GM18520 (cell line): ENCODE measurements around the gene KRTAP19-1.
"Not testable (repeated sequence)": the region's sequence is repeated elsewhere in the genome, so short reads cannot be mapped to it uniquely, and the experiment has no call there.

ENCODE experiments used
- ATAC-seq: cut with Tn5 transposase; IDR thresholded peaks from one replicate; pipeline ENCODE4 v1.9.1; 2021; ENCODE audit not compliant: unreplicated experiment

Gene KRTAP19-1

DNA sequence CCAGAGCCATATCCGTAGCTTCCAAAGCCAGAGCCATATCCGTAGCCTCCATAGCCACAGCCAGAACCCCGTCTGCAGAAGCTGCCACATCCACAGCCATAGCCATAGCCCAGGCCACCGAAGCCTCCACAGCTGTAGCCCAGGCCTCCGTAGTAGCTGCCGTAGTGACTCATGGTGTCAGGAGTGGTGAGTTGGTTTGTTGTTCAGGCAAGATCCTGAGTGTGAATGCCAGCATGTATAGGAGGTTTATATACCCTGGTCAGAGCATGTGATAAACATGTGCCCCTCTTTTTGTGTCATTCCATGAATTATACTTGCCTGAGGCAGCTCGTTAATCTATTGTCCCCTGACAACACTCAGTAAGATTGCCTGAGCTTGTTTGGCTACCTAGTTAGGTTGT is at the start of gene KRTAP19-1:
Gene KRTAP19-1, minus strand, starts transcription at position 223 of the 400 bp plus-strand sequence. Its CDS starts 50 bp downstream, at position 173.
- no peak for ATAC-seq

GRCh38 chr21:30518876-30519275 is 38.7 kb upstream of the KRTAP19-1 start:
- no peak for ATAC-seq

- ATAC-seq: no peak
Measured at GRCh38 chr21:30515681-30516080, 35.5 kb upstream of the KRTAP19-1 start.

- ATAC-seq: not testable (repeated sequence)
Measured at GRCh38 chr21:30505621-30506205, 25.5 kb upstream of the KRTAP19-1 start.

- ATAC-seq: no peak
Measured at GRCh38 chr21:30502041-30502440, 21.9 kb upstream of the KRTAP19-1 start, which contains the start of gene KRTAP19-5. Gene KRTAP19-5, minus strand, starts transcription at chr21:30502141. Its CDS starts 51 bp downstream, at chr21:30502090.

DNA sequence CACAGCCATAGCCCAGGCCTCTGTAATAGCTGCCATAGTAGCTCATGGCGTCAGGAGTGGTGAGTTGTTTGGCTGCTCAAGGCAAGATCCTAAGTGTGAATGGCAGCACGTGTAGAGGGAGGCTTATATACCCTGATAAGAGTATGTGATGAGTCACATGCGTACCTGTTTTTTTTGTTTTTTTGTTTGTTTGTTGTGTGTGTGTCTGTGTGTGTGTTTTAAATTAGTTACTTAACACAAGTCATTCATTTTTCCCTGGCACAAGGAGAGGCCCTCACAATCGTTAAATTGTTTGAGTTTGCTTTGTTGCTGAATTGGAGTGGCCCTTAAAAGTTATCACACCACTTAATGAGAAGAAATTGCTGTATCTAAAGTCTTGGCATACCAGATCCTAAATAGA is 16.9 kb upstream of the KRTAP19-1 start, which contains the start of gene KRTAP19-4:
Gene KRTAP19-4, minus strand, starts transcription at position 101 of the 400 bp plus-strand sequence. Its CDS starts 55 bp downstream, at position 46.
- no peak for ATAC-seq

- ATAC-seq: no peak
Measured at GRCh38 chr21:30491963-30492428, 11.8 kb upstream of the KRTAP19-1 start, which contains the start of gene KRTAP19-3. Gene KRTAP19-3, minus strand, starts transcription at chr21:30492013. Its CDS starts 56 bp downstream, at chr21:30491957.

GRCh38 chr21:30487336-30487735 is 7.2 kb upstream of the KRTAP19-1 start, which contains the start of gene KRTAP19-2:
Gene KRTAP19-2, minus strand, starts transcription at chr21:30487436. Its CDS starts 88 bp downstream, at chr21:30487348.
- ATAC-seq: no peak

- ATAC-seq: no peak
Measured at GRCh38 chr21:30486180-30486579, 6.0 kb upstream of the KRTAP19-1 start.

- no peak for ATAC-seq
Measured at GRCh38 chr21:30482130-30482529, 2.0 kb upstream of the KRTAP19-1 start.

- ATAC-seq: no peak
Measured at GRCh38 chr21:30479259-30479658, 908 bp downstream of the KRTAP19-1 start.

DNA sequence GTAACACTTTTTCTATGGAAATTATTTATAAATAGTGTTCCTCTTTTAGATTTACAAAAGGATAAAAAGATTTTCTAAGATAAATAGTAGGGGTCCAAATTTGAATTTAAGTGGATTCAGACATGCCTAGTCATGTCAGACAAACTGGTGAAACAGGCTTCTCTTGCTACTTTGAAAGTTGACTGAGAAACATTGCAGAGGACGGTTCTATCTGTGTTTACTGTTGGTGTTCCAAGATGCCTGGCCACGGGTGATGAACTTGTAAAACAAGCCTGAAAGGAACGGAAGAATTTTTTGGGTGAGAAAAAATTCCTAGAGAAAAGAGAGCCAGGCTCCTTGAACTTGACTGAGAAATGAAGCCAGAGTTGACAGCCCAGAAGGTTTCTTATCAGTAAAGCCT is 2.2 kb downstream of the KRTAP19-1 start:
- no peak for ATAC-seq

DNA sequence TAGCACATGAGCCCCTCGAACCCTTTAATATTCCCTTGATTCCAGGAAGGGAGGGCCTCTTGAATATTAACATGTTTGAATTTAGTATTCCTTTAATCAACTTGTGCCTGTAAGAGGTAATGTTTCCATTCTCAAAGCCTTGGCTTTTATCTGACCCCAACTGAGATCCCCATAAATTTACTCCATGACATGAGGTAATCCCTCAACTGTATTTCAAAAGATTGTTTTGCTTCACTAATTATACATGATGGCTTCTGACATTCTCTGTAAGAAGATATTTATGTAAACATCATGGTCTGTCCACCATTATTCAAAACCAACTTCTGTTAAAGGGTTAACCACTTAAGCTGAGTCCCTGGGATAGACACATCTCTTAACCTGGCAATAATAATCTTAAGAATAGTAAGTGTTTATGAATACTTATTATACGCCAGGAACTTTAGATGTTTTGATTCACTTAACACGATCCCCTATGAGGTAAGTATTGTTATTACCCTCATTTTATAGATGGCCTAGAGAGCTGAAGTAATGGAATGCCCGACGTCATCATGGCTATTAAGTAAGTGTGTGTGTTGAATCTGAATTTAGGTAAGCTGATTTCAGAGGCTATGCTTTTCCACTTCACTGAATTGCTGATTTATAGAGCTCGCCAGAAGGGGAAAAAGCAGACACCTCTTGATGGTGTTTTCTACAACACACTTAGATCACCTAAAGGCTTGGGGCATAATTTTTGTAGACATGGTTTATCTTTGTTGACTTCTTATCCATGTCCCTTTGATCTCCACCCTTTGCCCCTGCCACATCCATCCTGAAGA is 11.1 kb downstream of the KRTAP19-1 start:
- no peak for ATAC-seq

DNA sequence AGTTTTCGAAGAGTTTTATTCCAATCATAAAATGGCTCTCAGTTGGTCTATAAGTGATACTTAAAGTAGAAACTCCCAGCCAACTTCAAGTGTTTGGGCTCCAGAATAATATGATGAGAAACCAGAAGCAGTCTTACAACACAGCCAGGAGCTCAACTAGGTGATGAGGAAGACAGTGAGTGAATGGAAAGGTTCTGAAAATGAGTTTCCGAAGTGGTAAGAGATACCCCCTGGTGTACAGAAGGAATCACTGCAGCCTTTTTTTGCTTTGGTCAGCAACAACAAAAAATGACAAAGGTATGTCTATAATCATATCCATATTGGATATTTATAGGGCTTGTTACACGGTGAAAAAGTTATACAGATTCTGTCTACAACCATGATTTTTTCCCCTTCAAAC is 16.5 kb downstream of the KRTAP19-1 start:
- ATAC-seq: no peak

- ATAC-seq: no peak
Measured at GRCh38 chr21:30448514-30448913, 31.7 kb downstream of the KRTAP19-1 start.

DNA sequence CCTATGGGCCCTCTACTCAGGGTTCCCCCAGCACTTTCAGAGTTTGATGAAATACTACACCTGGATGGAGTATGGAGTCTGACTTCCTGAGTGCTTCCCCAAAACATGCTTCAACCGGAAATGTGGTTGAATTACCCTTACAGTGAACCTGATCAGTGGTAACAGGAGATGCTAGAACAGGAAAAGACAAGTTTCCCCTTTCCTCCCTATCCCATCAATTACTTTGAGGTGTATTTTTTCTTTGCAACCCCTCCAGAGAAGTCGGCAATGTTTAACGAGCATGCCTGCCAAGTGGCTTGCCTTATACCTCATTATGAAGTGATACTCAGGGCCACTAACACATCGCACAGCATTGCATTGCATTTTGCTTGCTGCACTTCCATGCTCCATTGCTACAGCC is 33.1 kb downstream of the KRTAP19-1 start:
- ATAC-seq: no peak

- no peak for ATAC-seq
Measured at GRCh38 chr21:30444204-30444603, 36.0 kb downstream of the KRTAP19-1 start.

DNA sequence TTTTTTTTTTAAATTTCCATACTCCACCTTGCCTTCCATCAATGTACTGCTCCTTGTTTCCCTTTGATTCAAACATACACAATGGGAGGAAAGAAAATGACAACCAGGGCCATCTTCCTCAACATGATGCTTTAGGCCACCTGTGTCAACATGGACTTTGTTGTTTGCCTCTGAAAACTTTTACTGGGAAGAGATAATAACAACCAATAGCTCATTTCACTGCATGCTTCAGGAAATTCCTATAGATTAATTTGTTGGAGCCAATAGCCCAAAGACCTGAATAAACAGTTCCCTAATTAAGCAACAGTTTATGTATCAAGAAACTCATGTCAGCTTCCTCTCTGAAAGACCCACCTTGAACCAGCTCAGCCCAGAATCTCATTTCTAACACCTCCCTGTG is 36.9 kb downstream of the KRTAP19-1 start:
- ATAC-seq: no peak

GRCh38 chr21:30439975-30440374 is 40.2 kb downstream of the KRTAP19-1 start, which contains the start of gene KRTAP15-1:
Gene KRTAP15-1, plus strand, starts transcription at chr21:30440275. Its CDS starts 53 bp downstream, at chr21:30440328.
- no peak for ATAC-seq

GRCh38 chr21:30437010-30437565 is 43.1 kb downstream of the KRTAP19-1 start:
- no peak for ATAC-seq

DNA sequence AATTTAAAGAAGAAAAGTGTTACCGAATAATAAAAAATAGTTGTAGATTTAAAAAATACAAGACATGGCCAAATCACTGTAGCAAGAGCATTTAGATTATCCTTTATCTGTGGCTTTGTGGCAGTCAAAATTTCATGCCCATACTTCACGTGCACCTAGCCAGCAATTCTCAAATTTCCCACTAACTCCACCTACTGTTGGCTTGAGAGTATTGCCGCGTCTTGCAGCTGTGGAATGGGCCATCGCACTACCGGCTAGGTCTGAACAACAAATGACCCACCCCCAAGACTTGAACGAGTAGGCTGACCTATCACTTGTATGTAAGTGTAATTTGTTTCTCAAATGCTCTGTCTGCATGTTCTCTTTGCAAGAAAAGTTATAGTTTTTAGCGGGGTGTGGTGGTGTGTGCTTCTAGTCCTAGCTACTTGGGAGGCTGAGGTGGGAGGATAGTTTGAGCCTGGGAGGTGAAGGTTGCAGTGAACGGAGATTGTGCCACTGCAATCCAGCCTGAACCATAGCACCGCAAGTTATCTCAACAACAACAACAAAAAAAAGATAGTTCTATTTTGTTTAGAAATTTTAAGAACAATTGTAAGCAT is 46.0 kb downstream of the KRTAP19-1 start:
- ATAC-seq: no peak
